ENCODE results near the gene NRIP1.

- no peak for TF ChIP-seq CTCF (conservative IDR thresholded peaks at IDR 0.05 in 1 of 2, IDR thresholded peaks at IDR 0.05 in 1 of 2; ENCODE audit: extremely low read depth in 1 of 2, insufficient read depth in 1 of 2, low read depth in 1 of 2, low read length in 2 of 2)
- no peak for TF ChIP-seq EZH2 (IDR thresholded peaks at IDR 0.05; ENCODE audit: borderline replicate concordance, low read length)
Observed at GRCh38 chr21:14949603-14950002, 115.2 kb downstream of the NRIP1 start.
